22Rv1 (cell line): ENCODE data around the gene CAAP1.

Experiments used
- ZFX ChIP-seq: fragments of 450-650 bp; IDR thresholded peaks from 2 replicates; pipeline ENCODE4 v1.6.1; 2017; ENCODE audit warnings: antibody characterized with exemption, borderline replicate concordance
- TF ChIP-seq, protein P1 (sequence below): fragments of 450-650 bp; IDR thresholded peaks from 2 replicates; pipeline ENCODE4 v1.5.1; 2017; ENCODE audit warnings: mild to moderate bottlenecking

DNA sequence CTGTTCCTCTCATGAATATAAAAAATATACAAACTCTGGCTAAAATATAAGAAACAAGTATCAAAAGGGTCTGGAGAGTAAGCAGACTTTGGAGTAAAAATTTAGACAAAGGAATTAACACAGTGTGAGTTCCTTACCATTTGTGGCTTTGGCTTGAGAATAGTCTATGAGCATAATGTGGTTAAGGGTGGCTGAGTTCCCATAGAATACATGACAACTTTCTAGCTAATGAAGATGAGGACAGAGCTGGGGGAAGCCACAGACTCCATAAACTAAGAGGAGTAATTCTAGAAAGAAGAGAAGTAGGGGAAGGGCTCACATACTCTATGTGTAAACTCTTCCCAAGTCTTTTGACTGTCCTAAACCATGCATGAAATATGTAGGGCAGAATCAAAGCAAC lies 79.4 kb downstream of the CAAP1 start:
- TF ChIP-seq, protein P1, sequence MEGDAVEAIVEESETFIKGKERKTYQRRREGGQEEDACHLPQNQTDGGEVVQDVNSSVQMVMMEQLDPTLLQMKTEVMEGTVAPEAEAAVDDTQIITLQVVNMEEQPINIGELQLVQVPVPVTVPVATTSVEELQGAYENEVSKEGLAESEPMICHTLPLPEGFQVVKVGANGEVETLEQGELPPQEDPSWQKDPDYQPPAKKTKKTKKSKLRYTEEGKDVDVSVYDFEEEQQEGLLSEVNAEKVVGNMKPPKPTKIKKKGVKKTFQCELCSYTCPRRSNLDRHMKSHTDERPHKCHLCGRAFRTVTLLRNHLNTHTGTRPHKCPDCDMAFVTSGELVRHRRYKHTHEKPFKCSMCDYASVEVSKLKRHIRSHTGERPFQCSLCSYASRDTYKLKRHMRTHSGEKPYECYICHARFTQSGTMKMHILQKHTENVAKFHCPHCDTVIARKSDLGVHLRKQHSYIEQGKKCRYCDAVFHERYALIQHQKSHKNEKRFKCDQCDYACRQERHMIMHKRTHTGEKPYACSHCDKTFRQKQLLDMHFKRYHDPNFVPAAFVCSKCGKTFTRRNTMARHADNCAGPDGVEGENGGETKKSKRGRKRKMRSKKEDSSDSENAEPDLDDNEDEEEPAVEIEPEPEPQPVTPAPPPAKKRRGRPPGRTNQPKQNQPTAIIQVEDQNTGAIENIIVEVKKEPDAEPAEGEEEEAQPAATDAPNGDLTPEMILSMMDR = no peak
- TF ChIP-seq ZFX = no peak
